DOHH2 (cell line): ENCODE data around the gene SPATC1L.

ENCODE experiments used
- H3F3A ChIP-seq: fragments of 200-600 bp; sonication (generic), shearing (Covaris generic); 2 replicates; pipeline ENCODE4 v1.6.0; 2016; ENCODE audit warnings: antibody characterized with exemption, mild to moderate bottlenecking; ENCODE audit not compliant: control insufficient read depth, insufficient read depth
- H3K27ac ChIP-seq: fragments of 200-600 bp; sonication (generic); 2 replicates; pipeline ENCODE4 v1.5.1; 2014; ENCODE audit warnings: low read depth, mild to moderate bottlenecking, low read length, moderate library complexity
- H3K27me3 ChIP-seq: fragments of 200-600 bp; sonication (generic); 2 replicates; pipeline ENCODE4 v1.6.1; 2014; ENCODE audit warnings: mild to moderate bottlenecking, low read length, mixed read lengths; ENCODE audit not compliant: control insufficient read depth
- H3K36me3 ChIP-seq: fragments of 200-600 bp; sonication (generic); 2 replicates; pipeline ENCODE4 v1.6.1; 2014; ENCODE audit warnings: mild to moderate bottlenecking, low read length, moderate library complexity, mixed read lengths; ENCODE audit not compliant: control insufficient read depth
- H3K4me1 ChIP-seq: fragments of 200-600 bp; sonication (generic); 2 replicates; pipeline ENCODE4 v1.6.1; 2014; ENCODE audit warnings: mild to moderate bottlenecking, low read length, mixed read lengths; ENCODE audit not compliant: control insufficient read depth
- H3K4me2 ChIP-seq: fragments of 200-600 bp; sonication (generic); 2 replicates; pipeline ENCODE4 v1.6.0; 2014; ENCODE audit warnings: mild to moderate bottlenecking, low read length, moderate library complexity
- H3K4me3 ChIP-seq: fragments of 200-600 bp; sonication (generic); 2 replicates; pipeline ENCODE4 v1.5.1; 2014; ENCODE audit warnings: mild to moderate bottlenecking, low read length, mixed read lengths
- H3K79me2 ChIP-seq: fragments of 200-600 bp; sonication (generic); 2 replicates; pipeline ENCODE4 v1.6.1; 2014; ENCODE audit warnings: mild to moderate bottlenecking, low read length, mixed read lengths; ENCODE audit not compliant: control insufficient read depth
- H3K9me2 ChIP-seq: fragments of 200-600 bp; sonication (generic); replicated peaks from 2 replicates; pipeline ENCODE4 v1.6.1; 2014; ENCODE audit warnings: mild to moderate bottlenecking, low read length, mixed read lengths; ENCODE audit not compliant: control insufficient read depth
- H3K9me3 ChIP-seq: fragments of 200-600 bp; sonication (generic); 2 replicates; pipeline ENCODE4 v1.6.1; 2014; ENCODE audit warnings: antibody characterized with exemption, low read length, mixed read lengths; ENCODE audit not compliant: control insufficient read depth, insufficient read depth
- H4K20me1 ChIP-seq: fragments of 200-600 bp; sonication (generic); 2 replicates; pipeline ENCODE4 v1.6.0; 2014; ENCODE audit warnings: low read depth, mild to moderate bottlenecking, antibody characterized with exemption, low read length, moderate library complexity; ENCODE audit not compliant: control insufficient read depth, insufficient read depth
- EZH2phosphoT487 ChIP-seq: fragments of 200-600 bp; sonication (generic); IDR thresholded peaks from 2 replicates; pipeline ENCODE4 v1.6.1; 2017; ENCODE audit warnings: borderline replicate concordance, mild to moderate bottlenecking, antibody characterized with exemption, low read length, moderate library complexity, mixed read lengths
- TF ChIP-seq, protein P1 (sequence below): fragments of 200-600 bp; sonication (generic); IDR thresholded peaks from one replicate; pipeline ENCODE4 v1.5.1; 2014; ENCODE audit warnings: antibody characterized with exemption, mild to moderate bottlenecking, low read depth, low read length; ENCODE audit not compliant: poor library complexity, severe bottlenecking

Gene SPATC1L

DNA sequence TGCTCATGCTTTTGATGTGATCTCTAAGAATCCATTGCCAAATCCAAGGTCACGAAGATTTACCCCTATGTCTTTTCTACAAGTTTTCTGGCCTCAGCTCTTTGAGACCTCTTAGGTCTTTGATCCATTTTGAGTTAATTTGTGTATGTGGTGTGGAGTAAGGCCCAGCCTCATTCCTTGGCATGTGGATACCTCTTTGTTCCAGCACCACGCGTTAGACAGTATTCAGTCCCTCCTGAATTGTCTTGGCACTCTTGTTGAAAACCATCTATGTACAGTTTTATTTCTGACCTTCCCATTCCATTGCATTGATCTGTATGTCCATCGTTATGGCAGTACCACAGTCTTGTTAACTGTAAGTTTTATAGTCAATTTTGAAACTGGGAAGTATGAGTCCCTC, 20.9 kb downstream of the SPATC1L start:
- Histone ChIP-seq H3K9me3 (peaks cover 3% of the 10 kb centered on the region; the same call in 1 of the 2 replicates), H3K4me2 (no peak overlapping the region), H3F3A (no peaks in the 10 kb centered on the region), H3K27ac (no peak overlapping the region), H3K4me3 (no peak overlapping the region), H3K9me2 (no peaks in the 10 kb centered on the region), H4K20me1 (no peaks in the 10 kb centered on the region), H3K27me3 (no peaks in the 10 kb centered on the region), H3K4me1 (no peaks in the 10 kb centered on the region), H3K36me3 (no peaks in the 10 kb centered on the region; the same call in 1 of the 2 replicates), H3K79me2 (no peaks in the 10 kb centered on the region)
- TF ChIP-seq, protein P1, sequence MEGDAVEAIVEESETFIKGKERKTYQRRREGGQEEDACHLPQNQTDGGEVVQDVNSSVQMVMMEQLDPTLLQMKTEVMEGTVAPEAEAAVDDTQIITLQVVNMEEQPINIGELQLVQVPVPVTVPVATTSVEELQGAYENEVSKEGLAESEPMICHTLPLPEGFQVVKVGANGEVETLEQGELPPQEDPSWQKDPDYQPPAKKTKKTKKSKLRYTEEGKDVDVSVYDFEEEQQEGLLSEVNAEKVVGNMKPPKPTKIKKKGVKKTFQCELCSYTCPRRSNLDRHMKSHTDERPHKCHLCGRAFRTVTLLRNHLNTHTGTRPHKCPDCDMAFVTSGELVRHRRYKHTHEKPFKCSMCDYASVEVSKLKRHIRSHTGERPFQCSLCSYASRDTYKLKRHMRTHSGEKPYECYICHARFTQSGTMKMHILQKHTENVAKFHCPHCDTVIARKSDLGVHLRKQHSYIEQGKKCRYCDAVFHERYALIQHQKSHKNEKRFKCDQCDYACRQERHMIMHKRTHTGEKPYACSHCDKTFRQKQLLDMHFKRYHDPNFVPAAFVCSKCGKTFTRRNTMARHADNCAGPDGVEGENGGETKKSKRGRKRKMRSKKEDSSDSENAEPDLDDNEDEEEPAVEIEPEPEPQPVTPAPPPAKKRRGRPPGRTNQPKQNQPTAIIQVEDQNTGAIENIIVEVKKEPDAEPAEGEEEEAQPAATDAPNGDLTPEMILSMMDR: no peak
- no peak for TF ChIP-seq EZH2phosphoT487

DNA sequence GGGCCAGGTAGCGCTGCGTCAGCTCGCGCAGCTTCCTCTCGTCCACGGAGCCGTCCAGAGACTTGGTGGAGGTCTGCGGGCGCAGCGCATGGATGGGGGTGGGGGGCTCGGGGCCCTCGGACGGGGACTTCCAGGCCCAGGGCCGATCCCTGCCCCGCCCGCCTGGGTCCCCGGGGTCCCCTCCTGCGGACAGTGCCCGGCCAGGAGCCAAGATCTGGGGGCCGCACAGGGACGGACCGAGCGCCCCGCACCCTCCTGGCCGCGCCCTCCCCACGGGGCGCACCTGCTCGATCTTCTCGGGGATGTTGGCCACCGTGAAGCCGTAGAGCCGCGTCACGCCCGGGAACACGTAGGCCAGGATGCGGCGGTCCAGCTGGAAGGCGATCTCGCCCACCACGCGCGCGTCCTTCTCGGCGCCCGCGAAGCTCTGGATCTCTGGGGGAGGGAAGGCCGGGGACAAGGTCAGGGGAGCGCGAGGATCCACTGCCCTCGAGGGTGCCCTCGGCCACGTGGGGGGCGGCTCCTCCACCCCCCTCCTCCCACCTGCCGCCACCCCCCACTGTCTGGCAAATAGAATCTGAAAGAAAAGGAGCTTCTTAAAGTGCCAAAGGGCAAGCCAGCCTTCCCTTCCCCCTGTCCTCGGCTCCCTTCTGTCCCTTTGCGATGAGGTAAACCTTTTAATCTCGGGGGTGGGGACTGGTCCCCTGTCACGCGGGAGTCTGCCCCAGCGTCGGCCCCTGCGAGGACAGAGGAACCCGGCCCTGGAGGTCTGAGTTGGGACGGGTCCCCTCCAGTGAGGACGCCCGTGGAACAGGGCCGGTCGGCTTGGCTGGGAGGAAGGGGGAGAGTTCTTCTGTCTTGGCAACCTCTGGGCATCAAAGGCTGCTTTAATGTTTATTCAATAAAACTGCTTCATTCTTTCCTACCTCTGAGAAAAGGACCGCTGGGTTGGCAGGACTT, 22.3 kb downstream of the SPATC1L start:
- Histone ChIP-seq H3K4me3 (no peak overlapping the region), H3K27ac (no peak overlapping the region), H3K4me2 (no peak overlapping the region), H3F3A (no peaks in the 10 kb centered on the region), H3K4me1 (no peaks in the 10 kb centered on the region), H4K20me1 (no peaks in the 10 kb centered on the region), H3K79me2 (no peaks in the 10 kb centered on the region), H3K27me3 (no peaks in the 10 kb centered on the region), H3K36me3 (no peaks in the 10 kb centered on the region; the same call in 1 of the 2 replicates), H3K9me2 (no peaks in the 10 kb centered on the region), H3K9me3 (peaks cover 3% of the 10 kb centered on the region; the same call in 1 of the 2 replicates)
- TF ChIP-seq EZH2phosphoT487: no peak
- TF ChIP-seq, protein P1: no peak

DNA sequence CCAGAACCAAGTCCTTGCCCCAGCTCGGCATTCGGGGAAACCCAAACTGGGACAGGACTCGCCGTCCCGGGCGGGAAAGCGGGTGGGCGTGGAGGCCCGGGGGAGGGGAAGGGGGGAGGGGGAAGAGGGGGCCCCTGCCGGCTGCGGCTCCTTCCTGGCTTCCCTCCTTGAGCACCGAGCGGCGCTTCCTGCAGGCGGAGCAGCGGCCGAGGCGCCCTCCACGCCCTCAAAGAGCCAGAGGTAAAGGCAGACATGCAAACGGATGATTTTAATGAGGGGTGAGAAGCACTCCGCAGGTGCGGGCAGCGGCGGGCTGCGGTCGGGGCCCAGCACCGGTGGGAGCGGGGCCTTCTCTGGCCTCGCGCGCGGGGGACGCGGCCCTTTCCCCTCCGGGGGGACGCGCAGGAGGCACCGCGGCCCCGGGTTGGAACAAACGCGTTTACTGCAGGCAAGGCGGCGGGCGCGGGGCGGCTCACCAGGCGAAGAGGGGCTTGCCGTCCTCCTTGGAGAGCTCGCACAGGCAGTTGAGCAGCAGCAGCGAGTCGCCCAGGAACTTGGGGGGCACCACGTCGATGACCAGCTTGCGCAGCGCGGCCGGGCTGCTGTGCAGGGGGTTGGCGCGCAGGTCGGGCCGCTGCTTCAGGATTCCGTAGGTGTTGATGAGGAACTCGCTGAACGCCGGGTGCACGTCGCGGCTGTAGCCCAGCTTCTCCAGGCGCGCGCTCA, 23.2 kb downstream of the SPATC1L start:
- Histone ChIP-seq H3K4me2 (no peak overlapping the region), H3F3A (no peaks in the 10 kb centered on the region), H3K4me1 (no peaks in the 10 kb centered on the region), H3K36me3 (no peaks in the 10 kb centered on the region; the same call in 1 of the 2 replicates), H3K9me2 (no peaks in the 10 kb centered on the region), H3K27ac (no peak overlapping the region), H4K20me1 (no peaks in the 10 kb centered on the region), H3K27me3 (no peaks in the 10 kb centered on the region), H3K4me3 (no peak overlapping the region), H3K9me3 (peaks cover 3% of the 10 kb centered on the region; the same call in 1 of the 2 replicates), H3K79me2 (no peaks in the 10 kb centered on the region)
- TF ChIP-seq, protein P1: no peak
- no peak for TF ChIP-seq EZH2phosphoT487
